Measurements from ENCODE around the gene USP32.
"Not testable (repeated sequence)": the region's sequence is repeated elsewhere in the genome, so short reads cannot be mapped to it uniquely, and the experiment has no call there.

DNA sequence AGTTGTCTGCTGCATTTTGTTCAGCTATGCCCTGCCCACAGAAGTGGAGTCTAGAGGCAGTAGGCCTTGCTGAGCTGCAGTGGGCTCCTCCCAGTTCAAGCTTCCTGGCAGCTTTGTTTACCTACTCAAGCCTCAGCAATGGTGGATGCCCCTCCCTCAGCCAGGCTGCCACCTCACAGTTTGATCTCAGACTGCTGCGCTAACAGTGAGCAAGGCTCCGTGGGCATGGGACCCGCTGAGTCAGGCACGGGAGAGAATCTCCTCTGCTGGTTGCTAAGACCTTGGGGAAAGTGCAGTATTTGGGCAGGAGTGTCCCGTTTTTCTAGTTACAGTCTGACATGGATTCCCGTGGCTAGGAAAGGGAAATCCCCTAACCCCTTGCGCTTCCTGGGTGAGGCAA, 49.4 kb downstream of the USP32 start:
- TF ChIP-seq, protein P1, sequence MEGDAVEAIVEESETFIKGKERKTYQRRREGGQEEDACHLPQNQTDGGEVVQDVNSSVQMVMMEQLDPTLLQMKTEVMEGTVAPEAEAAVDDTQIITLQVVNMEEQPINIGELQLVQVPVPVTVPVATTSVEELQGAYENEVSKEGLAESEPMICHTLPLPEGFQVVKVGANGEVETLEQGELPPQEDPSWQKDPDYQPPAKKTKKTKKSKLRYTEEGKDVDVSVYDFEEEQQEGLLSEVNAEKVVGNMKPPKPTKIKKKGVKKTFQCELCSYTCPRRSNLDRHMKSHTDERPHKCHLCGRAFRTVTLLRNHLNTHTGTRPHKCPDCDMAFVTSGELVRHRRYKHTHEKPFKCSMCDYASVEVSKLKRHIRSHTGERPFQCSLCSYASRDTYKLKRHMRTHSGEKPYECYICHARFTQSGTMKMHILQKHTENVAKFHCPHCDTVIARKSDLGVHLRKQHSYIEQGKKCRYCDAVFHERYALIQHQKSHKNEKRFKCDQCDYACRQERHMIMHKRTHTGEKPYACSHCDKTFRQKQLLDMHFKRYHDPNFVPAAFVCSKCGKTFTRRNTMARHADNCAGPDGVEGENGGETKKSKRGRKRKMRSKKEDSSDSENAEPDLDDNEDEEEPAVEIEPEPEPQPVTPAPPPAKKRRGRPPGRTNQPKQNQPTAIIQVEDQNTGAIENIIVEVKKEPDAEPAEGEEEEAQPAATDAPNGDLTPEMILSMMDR (IDR thresholded peaks at IDR 0.05), result not testable (repeated sequence)
- TF ChIP-seq POLR2A (IDR thresholded peaks at IDR 0.05), result not testable (repeated sequence)
